ENCODE results near the gene ILRUN. TPM values are rescaled to one million over a fixed set of nuclear protein-coding genes. Genes with fewer than 3 reads are reported as not detected.

Gene ILRUN
- total and polyA plus RNA-seq, 2 experiments from 2014 or later, result 8.4 to 32.6 TPM

DNA sequence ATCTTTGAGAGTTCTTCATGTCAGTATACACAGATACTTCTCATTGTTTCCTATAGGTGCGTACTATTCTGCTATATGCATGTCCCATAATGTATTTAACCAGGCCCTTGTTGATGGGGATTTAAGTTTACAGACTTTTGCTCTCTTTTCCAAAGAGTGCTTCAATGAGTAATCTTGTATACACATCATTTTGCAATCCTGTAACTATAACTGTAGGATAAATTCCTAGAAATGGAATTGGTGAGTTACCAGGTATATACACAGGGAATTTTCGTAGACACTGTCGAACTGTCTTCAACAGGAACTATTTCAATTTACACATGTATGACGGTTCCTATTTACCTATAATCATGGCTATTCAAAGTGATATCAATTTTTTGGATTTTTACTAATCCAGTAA is 45.5 kb upstream of the ILRUN start:
- H3K4me2 ChIP-seq (ENCODE audit: unreplicated experiment), result no peak overlapping the region
- no peaks in the 10 kb centered on the region for H4K20me1 ChIP-seq (ENCODE audit: insufficient read depth)
- peaks cover 5% of the 10 kb centered on the region; the same call in 1 of the 2 replicates for H3F3A ChIP-seq (ENCODE audit: insufficient read depth)
- no peaks in the 10 kb centered on the region for H3K36me3 ChIP-seq (ENCODE audit: low read depth)
- no peaks in the 10 kb centered on the region for H3K9me3 ChIP-seq (ENCODE audit: low read depth)
- H3K4me1 ChIP-seq (ENCODE audit: insufficient read depth), result no peaks in the 10 kb centered on the region
- no peak overlapping the region for H2AFZ ChIP-seq
- DNase-seq, result no peak
- no peaks in the 10 kb centered on the region for H3K27me3 ChIP-seq (replicated peaks; ENCODE audit: insufficient read depth)
- no peak overlapping the region for H3K27ac ChIP-seq
- H3K79me2 ChIP-seq (ENCODE audit: insufficient read depth), result no peaks in the 10 kb centered on the region
- H3K9ac ChIP-seq, result no peak overlapping the region
- TF ChIP-seq EZH2phosphoT487 (IDR thresholded peaks at IDR 0.05; ENCODE audit: insufficient read depth, low read depth) (no peak), EZH2 (IDR thresholded peaks at IDR 0.05; ENCODE audit: insufficient read depth, poor library complexity, severe bottlenecking) (no peak)
- in situ Hi-C loops (cut with MboI), result no loop called here
- no peaks in the 10 kb centered on the region for H3K9me2 ChIP-seq (ENCODE audit: insufficient read depth)
- no peak overlapping the region for H3K4me3 ChIP-seq
- 69 to 74% methylated on average over 4 of the region's 4 CpGs for WGBS, 2 experiments (ENCODE audit: low coverage in 1 of 2, low lambda C conversion rate in 2 of 2, missing lambda C conversion rate in 2 of 2)

DNA sequence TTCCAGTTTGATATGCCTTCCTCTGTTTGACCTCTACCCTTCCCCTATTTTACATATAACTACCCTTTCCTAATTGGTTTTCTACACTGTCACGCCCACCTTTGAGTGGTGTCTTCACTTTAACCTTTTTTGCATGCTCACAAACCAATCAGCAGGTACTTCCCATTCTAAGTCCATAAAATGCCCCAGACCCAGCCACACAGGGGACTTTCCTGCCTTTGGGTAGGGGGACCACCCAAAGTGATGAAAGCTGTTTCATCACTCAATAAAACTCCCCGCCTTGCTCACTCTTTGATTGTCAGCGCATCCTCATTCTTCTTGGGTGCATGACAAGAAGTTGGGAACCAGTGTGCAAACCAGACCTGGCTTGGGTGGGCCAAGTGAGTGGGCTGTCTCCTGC is 40.3 kb upstream of the ILRUN start:
- Histone ChIP-seq H3K27me3 (replicated peaks; ENCODE audit: insufficient read depth) (no peaks in the 10 kb centered on the region), H3K27ac (no peak overlapping the region), H3K4me2 (ENCODE audit: unreplicated experiment) (no peak overlapping the region), H4K20me1 (ENCODE audit: insufficient read depth) (no peaks in the 10 kb centered on the region), H3K9me3 (ENCODE audit: low read depth) (no peaks in the 10 kb centered on the region), H3F3A (ENCODE audit: insufficient read depth) (no peaks in the 10 kb centered on the region), H3K36me3 (ENCODE audit: low read depth) (no peaks in the 10 kb centered on the region), H3K9me2 (ENCODE audit: insufficient read depth) (no peaks in the 10 kb centered on the region), H3K9ac (no peak overlapping the region), H3K4me3 (no peak overlapping the region), H2AFZ (no peak overlapping the region), H3K79me2 (ENCODE audit: insufficient read depth) (no peaks in the 10 kb centered on the region), H3K4me1 (ENCODE audit: insufficient read depth) (no peaks in the 10 kb centered on the region)
- DNase-seq, result no peak
- 80 to 90% methylated on average over 3 of the region's 3 CpGs for WGBS, 2 experiments (ENCODE audit: low coverage in 1 of 2, low lambda C conversion rate in 2 of 2, missing lambda C conversion rate in 2 of 2)
- in situ Hi-C loops (cut with MboI), result no loop called here
- no peak for TF ChIP-seq EZH2phosphoT487 (IDR thresholded peaks at IDR 0.05; ENCODE audit: insufficient read depth, low read depth)
- TF ChIP-seq EZH2 (IDR thresholded peaks at IDR 0.05; ENCODE audit: insufficient read depth, poor library complexity, severe bottlenecking), result no peak

- Histone ChIP-seq H3K9me2 (ENCODE audit: insufficient read depth) (no peaks in the 10 kb centered on the region), H3K4me2 (ENCODE audit: unreplicated experiment) (no peak overlapping the region), H3K4me3 (no peak overlapping the region), H3K79me2 (ENCODE audit: insufficient read depth) (no peaks in the 10 kb centered on the region), H3K9ac (no peak overlapping the region), H2AFZ (no peak overlapping the region), H3K36me3 (ENCODE audit: low read depth) (no peaks in the 10 kb centered on the region), H4K20me1 (ENCODE audit: insufficient read depth) (no peaks in the 10 kb centered on the region), H3K27ac (no peak overlapping the region), H3K27me3 (replicated peaks; ENCODE audit: insufficient read depth) (no peaks in the 10 kb centered on the region), H3K4me1 (ENCODE audit: insufficient read depth) (no peaks in the 10 kb centered on the region), H3K9me3 (ENCODE audit: low read depth) (no peaks in the 10 kb centered on the region), H3F3A (ENCODE audit: insufficient read depth) (no peaks in the 10 kb centered on the region)
- TF ChIP-seq EZH2phosphoT487 (IDR thresholded peaks at IDR 0.05; ENCODE audit: insufficient read depth, low read depth) (no peak), EZH2 (IDR thresholded peaks at IDR 0.05; ENCODE audit: insufficient read depth, poor library complexity, severe bottlenecking) (no peak)
- WGBS, 2 experiments (ENCODE audit: low coverage in 1 of 2, low lambda C conversion rate in 2 of 2, missing lambda C conversion rate in 2 of 2), result 75 to 92% methylated on average over 5 of the region's 5 CpGs
- in situ Hi-C loops (cut with MboI), result no loop called here
- no peak for DNase-seq
Measured at GRCh38 chr6:34731393-34732060, 35.0 kb upstream of the ILRUN start.

DNA sequence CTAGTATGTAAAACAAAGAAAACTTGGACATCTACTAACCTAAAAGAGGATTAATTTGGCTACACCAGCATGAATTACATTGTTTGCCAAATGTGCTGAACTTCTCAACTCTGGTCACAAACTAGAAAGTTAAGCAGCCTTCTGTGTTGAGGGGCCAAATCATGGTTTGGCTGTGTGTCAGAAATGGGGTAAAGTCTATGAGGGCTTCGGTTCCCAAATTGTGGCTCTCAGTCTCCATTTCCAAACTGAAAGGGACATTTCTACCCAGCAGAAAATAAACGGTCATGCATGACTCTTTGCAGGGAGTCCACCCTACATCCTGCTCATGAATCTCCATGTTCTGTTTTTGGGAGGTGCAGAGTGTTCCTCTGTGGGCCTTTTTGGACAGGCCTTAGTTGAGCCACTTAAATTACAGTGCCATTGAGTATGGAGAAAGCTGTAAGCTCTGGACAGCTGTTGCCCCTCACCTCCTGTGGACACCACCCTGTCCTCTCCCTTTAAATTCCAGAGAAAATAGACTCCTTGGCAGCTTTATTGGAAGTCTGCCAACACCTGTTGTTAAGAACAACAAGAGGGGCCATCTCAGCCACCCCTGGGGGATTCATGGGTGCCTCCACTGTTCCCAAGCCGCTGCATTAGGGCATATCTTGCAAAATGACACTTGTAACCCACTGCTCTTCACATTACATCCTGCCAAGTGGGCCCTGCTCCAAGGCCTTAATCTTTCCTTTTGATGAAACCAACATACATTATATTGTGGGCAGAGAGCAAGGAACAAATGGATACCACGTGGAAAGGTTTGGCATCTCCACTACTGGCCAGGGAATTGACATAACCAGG is 33.3 kb upstream of the ILRUN start:
- WGBS, 2 experiments (ENCODE audit: low coverage in 1 of 2, low lambda C conversion rate in 2 of 2, missing lambda C conversion rate in 2 of 2), result 44% methylated on average over 4 of the region's 4 CpGs
- in situ Hi-C loops (cut with MboI), result no loop called here
- H3K79me2 ChIP-seq (ENCODE audit: insufficient read depth), result no peaks in the 10 kb centered on the region

More for the DNA sequence above, 33.3 kb upstream of the ILRUN start:
- Histone ChIP-seq H3K27me3 (replicated peaks; ENCODE audit: insufficient read depth) (no peaks in the 10 kb centered on the region), H2AFZ (no peak overlapping the region), H3K4me3 (no peak overlapping the region), H4K20me1 (ENCODE audit: insufficient read depth) (no peaks in the 10 kb centered on the region), H3K9me2 (ENCODE audit: insufficient read depth) (no peaks in the 10 kb centered on the region), H3F3A (ENCODE audit: insufficient read depth) (no peaks in the 10 kb centered on the region), H3K4me2 (ENCODE audit: unreplicated experiment) (no peak overlapping the region), H3K9ac (no peak overlapping the region), H3K4me1 (ENCODE audit: insufficient read depth) (no peaks in the 10 kb centered on the region), H3K9me3 (ENCODE audit: low read depth) (no peaks in the 10 kb centered on the region), H3K36me3 (ENCODE audit: low read depth) (no peaks in the 10 kb centered on the region), H3K27ac (no peak overlapping the region)
- DNase-seq, result no peak
- no peak for TF ChIP-seq EZH2 (IDR thresholded peaks at IDR 0.05; ENCODE audit: insufficient read depth, poor library complexity, severe bottlenecking)
- TF ChIP-seq EZH2phosphoT487 (IDR thresholded peaks at IDR 0.05; ENCODE audit: insufficient read depth, low read depth), result no peak

All from GM23248 (cell line).